Testis (tissue), 2 donors: ENCODE measurements around the gene MTX3.

ENCODE experiments used
- POLR2A ChIP-seq: fragments of 450-650 bp; IDR thresholded peaks from one replicate; pipeline ENCODE4 v1.6.1; 2017; ENCODE audit warnings: antibody characterized with exemption, mild to moderate bottlenecking, moderate library complexity
- TF ChIP-seq, protein P1 (sequence below), 3 experiments: fragments of 450-650 bp in 2 of 3; fragments of 200-600 bp in 1 of 3; sonication (generic) in 1 of 3; IDR thresholded peaks; one replicate each; pipeline ENCODE4 v1.5.1; 2016 to 2019; ENCODE audit warnings: antibody characterized with exemption in 3 of 3, mild to moderate bottlenecking in 2 of 3, moderate library complexity in 1 of 3

DNA sequence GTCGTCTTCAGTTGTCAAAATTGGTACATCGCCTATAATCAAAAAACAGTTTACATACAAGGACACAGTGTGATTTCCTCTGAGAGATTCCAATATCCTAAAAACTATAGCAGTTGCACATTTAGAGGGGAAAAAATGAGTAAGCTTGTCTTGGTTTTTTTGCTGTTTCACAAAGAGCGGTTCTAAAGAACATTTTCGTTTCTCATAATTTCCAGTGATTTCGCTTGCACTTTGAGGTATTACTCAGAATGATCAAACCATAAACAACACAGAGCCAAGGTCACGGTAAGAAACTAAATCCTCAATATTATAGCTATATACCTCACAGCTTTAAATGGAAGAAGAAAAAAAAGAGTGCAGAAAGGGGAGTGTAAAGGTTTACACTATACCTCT, 861 bp downstream of the MTX3 start:
- TF ChIP-seq POLR2A, result no peak
- TF ChIP-seq, protein P1, sequence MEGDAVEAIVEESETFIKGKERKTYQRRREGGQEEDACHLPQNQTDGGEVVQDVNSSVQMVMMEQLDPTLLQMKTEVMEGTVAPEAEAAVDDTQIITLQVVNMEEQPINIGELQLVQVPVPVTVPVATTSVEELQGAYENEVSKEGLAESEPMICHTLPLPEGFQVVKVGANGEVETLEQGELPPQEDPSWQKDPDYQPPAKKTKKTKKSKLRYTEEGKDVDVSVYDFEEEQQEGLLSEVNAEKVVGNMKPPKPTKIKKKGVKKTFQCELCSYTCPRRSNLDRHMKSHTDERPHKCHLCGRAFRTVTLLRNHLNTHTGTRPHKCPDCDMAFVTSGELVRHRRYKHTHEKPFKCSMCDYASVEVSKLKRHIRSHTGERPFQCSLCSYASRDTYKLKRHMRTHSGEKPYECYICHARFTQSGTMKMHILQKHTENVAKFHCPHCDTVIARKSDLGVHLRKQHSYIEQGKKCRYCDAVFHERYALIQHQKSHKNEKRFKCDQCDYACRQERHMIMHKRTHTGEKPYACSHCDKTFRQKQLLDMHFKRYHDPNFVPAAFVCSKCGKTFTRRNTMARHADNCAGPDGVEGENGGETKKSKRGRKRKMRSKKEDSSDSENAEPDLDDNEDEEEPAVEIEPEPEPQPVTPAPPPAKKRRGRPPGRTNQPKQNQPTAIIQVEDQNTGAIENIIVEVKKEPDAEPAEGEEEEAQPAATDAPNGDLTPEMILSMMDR (IDR thresholded peaks at IDR 0.05), result no peak
